Stimulated activated CD4-positive, alpha-beta T cell treated with anti-CD3 and anti-CD28 coated beads, Interleukin-1b, Interleukin-23, amount 100 ng/mL, for 4 hours (primary cell): ENCODE measurements around the gene WDR47.

Experiments
- DNase-seq, 2 donors: peaks; one replicate each; pipeline ENCODE4 v3.0.0-alpha.2; 2020; ENCODE audit warnings: low read depth in 2 of 2

Gene WDR47

GRCh38 chr1:109041621-109042468 lies at the start of gene WDR47:
Gene WDR47 (minus strand): TSS chr1:109042102. CDS start chr1:109023512, 18,590 bp downstream.
- DNase-seq, result peak; percentile 88 to 90

- DNase-seq, result no peak
Measured at GRCh38 chr1:109091078-109091838, 49.4 kb upstream of the WDR47 start.

GRCh38 chr1:109090196-109091077 lies 48.5 kb upstream of the WDR47 start, which contains the start of gene TMEM167B:
Gene TMEM167B (plus strand): TSS chr1:109090764. CDS start chr1:109090873, 109 bp downstream.
- DNase-seq, result peak; percentile 74 to 75

GRCh38 chr1:109089242-109090015 lies 47.5 kb upstream of the WDR47 start:
- DNase-seq, result peak in 1 of 2 donors; percentile 18

- no peak for DNase-seq
Measured at GRCh38 chr1:109084563-109085517, 42.9 kb upstream of the WDR47 start.

- DNase-seq, result no peak
Measured at GRCh38 chr1:109083923-109084322, 42.0 kb upstream of the WDR47 start.

- no peak for DNase-seq
Measured at GRCh38 chr1:109083501-109083900, 41.6 kb upstream of the WDR47 start.

- DNase-seq, result no peak
Measured at GRCh38 chr1:109080441-109081082, 38.7 kb upstream of the WDR47 start.

- no peak for DNase-seq
Measured at GRCh38 chr1:109079240-109079622, 37.3 kb upstream of the WDR47 start.

GRCh38 chr1:109078317-109078716 lies 36.4 kb upstream of the WDR47 start:
- no peak for DNase-seq

GRCh38 chr1:109075531-109076490 lies 33.9 kb upstream of the WDR47 start, which contains the start of gene TAF13:
Gene TAF13 (minus strand): TSS chr1:109076003. CDS start chr1:109075947, 56 bp downstream.
- peak; percentile 66 to 76 for DNase-seq

GRCh38 chr1:109069294-109069693 lies 27.4 kb upstream of the WDR47 start:
- DNase-seq, result no peak

GRCh38 chr1:109067883-109068282 lies 26.0 kb upstream of the WDR47 start:
- DNase-seq, result no peak

- no peak for DNase-seq
Measured at GRCh38 chr1:109065137-109065536, 23.2 kb upstream of the WDR47 start.

GRCh38 chr1:109061183-109061582 lies 19.3 kb upstream of the WDR47 start:
- DNase-seq, result no peak

- DNase-seq, result no peak
Measured at GRCh38 chr1:109060707-109061106, 18.8 kb upstream of the WDR47 start.

GRCh38 chr1:109059026-109059425 lies 17.1 kb upstream of the WDR47 start:
- no peak for DNase-seq

GRCh38 chr1:109056064-109056463 lies 14.2 kb upstream of the WDR47 start:
- no peak for DNase-seq
